Activated CD4-positive, alpha-beta T cell treated with anti-CD3 and anti-CD28 coated beads for 48 hours (primary cell): ENCODE results near the gene IGSF10.

Source experiments
- DNase-seq: peaks from one replicate; pipeline ENCODE4 v3.0.0-alpha.2; 2020

IGSF10 gene

DNA sequence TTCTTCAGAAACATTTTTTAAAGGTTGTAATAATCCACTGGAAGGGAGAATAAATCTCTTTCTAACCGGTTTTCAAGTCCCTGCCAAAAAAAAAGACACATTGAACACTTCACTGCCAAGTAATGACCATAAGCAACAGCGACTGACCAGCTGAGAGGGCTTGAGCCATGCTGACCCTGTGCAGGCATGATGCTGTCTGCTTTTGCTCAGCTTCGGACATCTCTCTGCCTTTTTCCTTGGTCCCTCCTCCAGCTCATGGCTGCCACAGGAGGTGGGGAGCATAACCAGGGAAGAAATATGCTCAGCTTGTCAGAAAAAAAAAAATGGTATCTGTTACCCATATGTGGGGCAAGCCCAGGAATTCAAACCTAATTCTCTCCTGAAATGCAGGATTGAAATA is 1.5 kb downstream of the IGSF10 start:
- DNase-seq = no peak

DNA sequence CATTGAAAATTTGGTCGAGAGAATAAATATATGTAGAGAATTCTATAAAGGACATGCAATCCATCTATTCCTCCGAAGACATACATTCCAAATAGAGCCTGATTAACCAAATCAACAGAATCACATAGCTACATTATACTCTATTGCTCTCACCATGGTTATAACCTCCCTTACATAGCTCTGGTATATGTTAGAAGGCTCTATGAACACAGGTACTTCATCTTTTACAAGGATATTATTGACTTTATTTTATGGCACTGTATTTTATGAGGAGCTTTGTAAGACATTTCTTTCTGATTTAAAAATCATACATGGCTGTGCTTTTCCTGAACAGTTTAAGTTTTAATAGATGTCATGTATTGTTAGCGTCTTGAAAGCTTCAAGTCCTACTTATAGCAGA is 4.8 kb downstream of the IGSF10 start:
- DNase-seq = no peak

DNA sequence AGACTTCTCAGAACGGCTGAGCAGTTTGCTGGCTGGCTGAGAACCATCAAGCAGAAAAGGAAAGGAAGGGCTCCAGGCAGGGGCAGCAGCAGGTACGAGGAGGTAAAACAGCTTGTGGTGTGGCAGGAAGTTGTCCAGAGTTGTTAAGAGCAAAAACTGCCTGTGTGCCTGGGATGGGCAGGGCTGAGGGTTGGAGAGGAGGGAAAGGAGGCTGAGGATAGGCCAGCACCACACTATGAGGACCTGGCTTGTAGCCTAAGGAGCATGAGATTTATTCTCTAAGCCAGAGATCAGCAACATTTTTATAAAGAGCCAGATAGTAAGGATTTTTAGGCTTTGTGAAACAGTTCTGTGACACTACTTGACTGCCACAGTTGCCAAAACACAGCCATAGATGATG is 8.0 kb downstream of the IGSF10 start:
- DNase-seq = no peak

DNA sequence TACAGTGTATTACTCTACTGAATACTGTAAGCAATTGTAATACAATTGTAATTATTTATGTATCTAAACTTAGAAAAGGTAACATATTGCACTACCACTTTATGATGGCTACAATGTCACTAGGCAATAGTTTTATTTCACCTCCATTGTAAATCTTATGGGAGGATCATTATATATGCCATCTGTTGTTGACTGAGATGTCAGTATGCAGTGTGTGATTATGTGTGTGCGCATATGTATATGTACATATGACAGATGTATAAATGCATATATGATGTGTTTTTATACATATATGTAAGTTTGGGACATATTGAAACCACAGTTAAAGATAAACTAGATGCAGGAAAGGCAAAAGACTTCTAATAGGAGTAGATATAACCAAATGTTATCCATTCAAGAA is 8.5 kb downstream of the IGSF10 start:
- DNase-seq = no peak

DNA sequence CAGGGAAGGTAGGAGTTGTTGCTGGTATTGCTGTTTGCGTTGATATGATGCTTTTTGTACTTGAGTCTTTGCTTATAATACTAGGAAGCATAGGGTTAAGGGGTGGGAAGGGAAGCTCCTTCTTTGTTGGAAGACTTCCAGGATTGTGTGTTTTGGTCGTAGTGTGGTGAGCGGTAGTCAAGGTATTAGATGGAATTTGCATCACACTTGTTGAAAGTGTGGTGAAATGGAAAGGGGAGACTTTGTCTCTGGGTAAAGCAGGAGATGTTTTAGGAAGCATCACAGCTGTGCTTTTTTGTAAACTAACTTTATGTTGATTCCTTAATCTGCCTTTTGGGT is 14.9 kb downstream of the IGSF10 start:
- DNase-seq = no peak

DNA sequence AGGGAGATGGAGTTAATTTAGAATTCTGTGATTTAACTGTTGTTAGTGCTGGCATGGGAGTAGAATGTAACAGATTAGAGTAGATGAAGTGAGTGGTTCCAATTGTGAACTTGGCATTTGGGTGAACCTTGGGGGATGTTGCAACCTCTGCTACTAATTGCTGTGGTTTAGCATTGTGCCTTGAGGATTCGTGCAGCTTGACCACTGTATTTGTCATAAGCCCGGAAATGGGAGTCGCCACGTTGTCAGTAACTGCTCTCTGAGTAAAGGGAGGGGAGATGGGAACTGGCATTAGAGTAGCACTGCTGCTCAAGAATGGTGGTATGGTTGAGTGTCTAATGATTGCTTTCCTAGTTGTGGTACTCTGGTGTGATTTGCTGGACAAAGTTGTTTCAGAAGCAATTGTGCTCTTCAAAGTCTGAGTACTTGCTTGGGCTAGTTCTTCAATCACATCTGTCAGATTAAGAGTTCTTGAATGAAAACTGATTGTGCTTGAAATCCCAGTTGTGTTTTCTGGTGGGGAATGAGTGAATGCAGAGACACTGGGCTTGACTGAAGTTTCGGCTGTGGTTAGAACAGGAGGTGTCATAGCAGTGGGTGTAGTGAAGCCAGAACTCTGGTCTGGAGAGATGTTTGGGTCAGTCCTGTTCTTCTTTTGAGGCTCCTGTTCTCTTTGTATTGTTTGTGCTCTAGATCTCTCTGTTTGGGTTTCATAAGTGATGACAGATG is 15.4 kb downstream of the IGSF10 start:
- DNase-seq = no peak

DNA sequence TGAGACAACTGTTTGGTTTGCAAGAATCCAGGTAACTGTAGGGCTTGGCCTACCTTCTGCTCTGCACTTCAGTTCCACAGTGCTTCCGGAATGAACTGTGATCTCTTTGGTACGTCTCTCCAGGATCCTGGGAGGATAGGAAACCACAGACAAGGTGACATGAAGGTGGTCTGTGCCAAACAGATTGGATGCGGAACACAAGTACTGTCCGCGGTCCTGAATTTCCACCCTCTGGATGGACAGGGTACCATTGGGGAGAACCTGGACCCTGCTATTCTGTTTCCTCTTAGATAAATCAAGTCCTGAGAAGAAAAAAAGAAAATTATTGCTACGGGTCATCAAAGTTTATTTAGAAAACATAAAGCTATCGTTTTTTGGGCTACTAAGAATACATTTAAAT is 17.3 kb downstream of the IGSF10 start:
- no peak for DNase-seq

DNA sequence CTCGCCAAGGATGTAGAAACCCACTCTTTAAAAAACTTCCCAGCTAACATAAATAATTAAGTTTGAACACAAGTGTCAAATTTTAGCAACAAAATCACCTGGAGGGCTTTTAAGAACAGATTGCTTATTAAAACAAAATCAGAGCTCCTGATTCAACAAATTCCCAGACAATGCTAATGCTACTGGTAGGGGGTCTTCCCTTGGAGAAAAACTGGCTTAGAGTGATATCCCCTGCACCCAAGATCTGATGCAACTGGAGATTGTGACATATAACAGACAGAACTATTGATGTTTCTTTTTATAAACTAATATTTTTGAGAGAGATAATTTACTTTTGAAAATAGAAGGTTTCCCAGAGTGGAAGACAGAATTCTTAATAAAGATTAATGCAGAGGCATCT is 19.9 kb downstream of the IGSF10 start:
- no peak for DNase-seq

DNA sequence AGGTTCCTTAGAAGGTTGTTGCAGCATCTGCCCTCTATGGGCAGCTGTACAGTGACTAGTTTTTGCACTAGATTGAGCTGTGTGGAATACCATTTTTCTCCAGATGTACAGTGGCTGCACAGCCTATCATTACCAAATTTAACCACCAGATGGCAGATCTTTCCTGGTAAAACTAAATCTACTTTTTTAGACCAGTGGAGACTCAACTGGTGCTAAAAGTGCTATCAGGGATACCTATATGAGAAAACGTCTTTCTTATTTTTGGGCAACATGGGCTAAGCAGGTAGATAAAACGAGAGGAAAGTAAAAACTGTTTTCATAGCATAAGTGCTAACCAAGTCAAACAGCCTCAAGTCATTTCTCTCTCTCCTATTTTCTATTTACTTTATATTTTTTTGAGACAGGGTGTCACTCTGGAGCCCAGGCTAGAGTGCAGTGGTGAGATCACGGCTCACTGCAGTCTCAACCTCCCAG is 21.2 kb downstream of the IGSF10 start:
- DNase-seq = no peak

DNA sequence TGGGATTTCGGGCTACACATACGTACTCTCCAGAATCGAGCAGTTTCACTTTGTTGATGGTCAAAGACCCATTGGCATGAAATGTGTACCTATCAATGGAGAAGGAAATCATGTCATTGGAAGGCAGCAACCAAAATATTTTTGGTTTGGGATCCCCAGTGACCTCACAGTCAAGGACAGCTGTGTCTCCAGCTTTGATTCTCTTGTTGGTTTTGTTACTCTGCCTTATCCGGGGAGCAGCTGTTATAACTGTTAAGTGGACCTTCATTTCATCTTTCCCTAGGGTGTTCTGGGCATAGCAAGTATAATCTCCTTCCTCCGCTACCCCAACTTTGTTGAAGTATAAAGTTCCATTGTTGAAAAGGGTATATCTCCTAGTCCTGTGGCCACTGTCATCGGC is 23.0 kb downstream of the IGSF10 start:
- no peak for DNase-seq

DNA sequence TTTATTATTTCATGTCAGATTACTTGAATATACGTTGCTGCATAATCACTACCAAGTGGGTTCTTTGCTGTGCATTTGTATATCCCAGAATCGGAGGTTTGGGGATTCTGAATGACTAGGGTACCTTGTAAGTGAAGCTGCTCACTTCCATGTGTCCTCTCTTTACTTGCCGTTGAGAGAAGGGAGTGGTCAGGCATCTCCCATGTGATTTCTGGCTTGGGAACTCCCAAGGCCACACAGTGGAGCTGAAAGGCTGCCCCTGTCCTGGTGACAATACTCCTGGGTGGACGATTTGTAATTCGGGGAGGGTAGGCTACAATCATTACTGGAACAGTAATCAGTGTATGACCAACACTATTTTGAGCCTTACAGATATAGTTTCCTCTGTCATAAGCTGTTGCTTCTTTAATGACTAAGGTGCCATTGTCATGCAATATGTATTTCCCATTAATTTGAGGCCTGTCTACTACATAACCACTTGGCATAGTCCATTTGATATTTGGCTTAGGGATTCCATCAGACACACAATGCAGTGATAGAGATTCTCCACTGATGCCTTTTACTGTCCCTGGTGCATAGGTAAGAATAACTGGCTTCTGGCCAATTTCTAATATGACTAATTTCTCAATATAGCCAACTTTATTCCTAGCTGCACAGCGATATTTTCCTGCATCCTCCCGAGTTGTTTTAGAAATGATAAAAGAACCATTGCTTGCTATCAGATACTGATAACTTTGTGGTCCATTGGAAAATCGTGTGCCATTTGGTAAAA is 24.0 kb downstream of the IGSF10 start:
- no peak for DNase-seq

DNA sequence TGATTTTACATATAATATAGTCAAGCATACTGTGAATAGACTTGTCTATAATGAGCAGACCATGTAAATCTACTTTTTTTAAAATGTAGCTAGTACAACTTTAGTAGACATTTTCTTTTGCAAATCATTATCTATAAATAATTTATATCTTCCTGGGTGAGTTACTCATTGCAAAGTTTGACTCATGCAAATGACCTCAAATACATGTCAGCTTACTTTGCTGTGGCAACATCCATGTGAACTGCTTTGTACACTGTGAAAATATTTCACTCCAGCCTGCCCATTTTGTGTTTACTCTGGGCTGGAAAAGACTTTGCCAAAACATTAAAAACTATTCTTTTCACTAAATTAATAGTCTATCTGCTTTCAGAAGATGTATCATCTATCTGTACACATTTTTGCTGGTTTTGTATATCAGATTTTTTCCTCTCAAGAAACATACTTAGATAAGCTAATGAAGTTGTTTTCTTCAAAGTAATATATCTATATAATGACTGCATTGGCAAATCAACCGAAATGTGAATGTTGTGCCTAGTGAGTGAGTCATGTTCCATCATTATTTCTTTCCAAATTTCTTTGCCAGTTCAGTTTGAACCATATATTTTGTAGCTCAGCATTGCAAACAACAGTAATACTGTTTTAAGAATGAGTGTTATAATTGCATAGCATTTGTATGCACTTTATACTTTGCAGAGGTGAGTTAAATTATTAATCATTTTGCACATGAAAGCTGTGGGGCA is 26.5 kb downstream of the IGSF10 start:
- DNase-seq = no peak

DNA sequence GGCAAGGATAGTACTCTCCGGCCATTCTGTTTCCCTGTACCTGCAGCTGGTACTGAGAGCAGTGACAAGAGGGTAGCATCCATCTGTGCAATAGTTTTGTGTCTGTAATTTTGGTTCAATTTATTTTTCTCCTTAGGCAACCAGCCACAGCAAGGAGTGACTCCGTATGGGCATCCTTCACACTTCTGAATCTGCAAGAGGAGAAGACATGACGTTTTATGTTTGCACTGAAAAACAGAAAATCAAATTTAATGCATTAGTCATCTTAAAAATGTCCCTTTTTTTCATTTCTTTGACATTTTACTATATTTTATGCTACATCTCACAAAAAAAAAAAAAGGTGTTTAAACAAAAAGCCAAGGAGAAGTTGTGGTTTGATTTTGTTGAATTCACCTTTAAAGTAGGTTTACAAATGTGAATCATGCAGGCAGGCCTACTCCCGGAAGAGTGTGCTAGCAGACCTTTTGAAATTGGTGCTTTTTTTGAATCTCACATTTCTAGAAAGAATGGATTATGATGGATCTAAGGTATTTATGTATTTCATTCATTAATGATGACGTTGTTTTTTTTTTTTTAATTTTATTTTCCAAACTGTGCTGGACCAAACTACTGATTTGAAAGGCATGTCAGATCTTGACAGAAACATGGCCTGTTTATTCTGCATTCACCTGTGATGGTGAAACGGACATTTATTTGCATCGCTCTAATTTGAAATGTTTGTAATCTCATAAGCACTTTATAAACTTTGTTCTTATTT is 28.1 kb downstream of the IGSF10 start:
- DNase-seq = no peak

DNA sequence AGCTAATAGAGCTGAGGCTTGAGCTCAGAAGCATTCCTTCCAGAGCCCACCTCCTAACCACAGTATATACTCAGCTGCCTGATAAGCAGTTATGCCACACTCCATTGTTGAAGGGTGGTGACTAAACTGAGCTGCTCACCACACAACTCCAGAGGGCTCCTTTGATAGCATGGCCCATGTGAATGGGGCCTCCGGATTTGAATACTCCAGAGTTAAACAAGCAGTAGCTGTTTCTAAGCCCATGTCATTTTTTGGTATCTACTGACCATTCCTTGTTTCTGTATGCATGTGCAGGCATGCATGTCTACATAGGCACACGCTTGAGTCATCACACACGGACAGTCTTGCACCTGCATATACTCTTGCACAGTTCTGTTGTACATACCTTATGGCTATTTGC is 28.9 kb downstream of the IGSF10 start:
- DNase-seq = no peak

DNA sequence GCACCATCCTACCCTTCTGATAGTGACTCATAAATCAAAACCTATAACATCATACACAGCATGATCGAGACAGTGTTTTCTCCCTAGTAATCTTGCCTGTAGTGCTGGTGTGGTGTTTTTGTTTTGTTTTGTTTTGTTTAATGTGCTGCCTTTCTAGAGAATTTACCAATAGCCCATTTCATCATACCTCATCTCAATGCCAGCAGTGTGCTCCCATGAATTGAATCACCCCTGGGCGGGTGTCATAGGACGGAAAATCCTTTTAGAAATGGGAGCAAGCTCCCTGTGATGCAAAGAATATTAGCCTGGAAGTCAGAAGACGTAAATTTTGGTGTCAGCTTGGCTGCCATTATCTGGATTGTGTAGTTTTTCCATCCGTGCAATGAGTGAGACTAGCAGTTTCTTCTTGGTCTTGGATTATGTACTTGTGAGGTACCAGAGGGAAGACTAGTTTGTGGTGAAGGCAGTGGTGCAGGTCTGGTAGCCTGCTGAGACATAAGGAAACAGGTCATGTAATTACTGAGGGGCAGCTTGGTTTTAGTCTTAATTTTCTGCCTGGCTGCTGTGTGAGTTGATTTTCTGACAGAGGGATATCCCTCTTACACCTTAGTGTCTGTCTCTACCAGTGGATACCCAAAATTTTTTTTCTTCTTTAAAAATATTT is 29.9 kb downstream of the IGSF10 start:
- no peak for DNase-seq

DNA sequence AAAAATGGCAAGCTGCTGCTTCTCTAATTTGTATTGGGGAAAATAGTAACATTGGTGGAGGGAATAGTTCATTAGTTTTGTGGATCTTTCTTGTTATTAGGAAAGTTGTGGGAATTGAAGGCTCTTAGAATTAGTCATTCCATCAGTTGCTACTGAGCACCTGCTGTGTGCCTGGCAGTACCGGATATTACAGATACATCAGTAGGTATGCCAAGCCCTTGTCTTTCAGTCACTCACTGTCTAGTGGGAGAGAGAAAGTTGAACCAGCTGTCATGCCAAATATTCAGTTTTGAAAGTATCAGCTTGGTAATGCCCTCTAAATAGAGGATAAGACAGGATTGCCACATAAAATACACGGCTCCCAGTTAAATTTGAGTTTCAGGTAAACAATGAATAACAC is 32.5 kb downstream of the IGSF10 start:
- no peak for DNase-seq

DNA sequence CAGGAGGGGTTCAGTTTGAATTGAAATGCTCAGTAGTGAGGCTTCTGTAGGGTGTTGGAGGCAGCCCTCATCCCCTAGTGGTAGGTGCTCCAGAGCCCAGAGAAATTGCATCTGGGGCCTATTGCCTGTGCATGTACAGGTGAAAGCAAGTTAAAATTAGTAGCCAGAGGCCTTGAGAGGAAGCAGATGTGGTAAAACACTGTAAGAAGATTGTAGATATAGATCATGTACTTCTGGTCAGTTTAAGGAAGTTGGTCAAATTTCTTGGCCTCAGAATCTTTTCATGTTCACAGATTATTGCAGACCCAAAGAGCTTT is 34.6 kb downstream of the IGSF10 start:
- DNase-seq = no peak

DNA sequence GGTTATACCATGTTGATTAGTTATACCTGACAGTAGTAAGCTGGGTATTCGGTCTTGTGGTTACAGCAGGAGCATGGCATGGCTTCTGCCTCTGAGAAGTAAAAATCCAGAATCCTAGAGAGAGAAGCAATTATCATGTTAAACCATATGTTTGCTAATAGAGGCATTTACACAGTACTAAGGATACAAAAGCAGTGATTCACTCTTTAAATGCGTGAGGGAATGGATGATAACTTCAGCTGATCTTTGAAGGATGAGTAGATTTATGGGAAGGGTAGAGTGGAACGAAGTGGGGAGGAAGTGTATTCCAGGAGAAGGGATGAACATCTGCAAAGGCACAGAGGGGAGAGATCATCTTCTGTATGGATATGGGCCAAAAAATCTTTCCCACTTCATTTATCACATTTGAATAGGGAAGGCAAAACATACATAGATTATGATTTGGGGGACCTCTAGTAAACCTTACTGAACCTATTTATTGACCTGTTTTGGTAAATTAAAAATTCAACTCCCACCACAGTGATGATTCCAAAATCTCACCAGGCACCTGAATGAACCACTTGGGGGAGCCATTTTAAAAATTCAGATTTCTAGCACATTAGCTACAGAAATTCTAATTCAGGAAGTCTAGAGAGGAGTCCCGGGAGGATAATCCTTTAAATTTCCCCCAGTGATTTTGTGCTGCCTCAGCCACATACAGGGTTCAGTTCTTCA is 35.1 kb downstream of the IGSF10 start:
- no peak for DNase-seq

DNA sequence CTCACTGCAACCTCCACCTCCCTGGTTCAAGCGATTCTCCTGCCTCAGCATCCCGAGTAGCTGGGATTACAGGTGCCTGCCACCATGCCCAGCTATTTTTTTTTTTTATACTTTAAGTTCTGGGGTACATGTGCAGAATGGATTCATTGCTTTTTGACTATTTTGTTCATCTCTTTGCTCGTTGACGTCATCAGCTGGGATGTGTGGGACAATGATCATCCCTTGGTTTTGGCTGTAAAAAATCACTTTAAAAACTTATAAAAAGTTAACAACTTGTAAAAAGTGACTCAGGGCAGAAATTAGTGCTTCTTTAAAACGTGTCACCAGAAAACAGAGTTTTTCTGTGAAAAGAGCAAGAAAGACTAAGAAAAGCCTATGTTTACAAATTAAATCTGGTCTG is 37.8 kb downstream of the IGSF10 start:
- DNase-seq = no peak

DNA sequence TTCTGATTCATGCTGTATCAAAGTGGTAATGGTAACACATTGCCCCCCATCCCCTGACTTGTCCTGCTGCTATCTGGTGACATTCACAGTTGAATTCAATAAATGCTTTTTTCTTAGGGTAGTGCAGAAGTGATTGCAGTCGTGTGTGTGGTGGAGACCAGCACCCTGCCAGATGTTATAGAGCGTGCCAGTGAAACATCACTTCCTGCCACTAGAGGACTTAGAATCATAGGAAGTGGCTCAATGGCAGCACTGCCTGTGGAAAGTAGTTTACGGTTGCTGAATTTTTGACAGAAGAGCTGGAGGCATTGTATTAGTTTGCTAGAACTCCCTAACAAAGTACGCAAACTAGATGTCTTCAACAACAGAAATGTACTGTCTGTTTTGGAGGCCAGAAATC is 38.9 kb downstream of the IGSF10 start:
- DNase-seq = no peak

DNA sequence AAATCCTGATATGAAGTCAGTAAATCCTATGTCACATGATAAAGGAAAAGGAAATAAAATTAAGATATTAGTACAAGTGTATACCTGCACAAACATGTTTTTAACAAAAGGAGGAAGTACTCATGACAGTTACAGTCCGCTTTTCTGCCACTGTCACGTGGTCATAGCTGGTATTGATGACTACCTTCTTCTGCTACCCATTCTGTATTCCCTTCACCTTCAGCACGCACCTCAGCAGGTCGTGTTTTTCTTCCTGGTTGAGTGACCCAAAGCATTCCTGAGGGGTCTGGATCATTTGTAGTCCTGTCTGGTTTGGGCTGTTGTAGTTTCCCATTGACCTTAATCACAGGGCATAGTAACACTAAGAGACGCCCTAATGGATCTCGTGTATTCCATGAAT is 41.1 kb downstream of the IGSF10 start:
- DNase-seq = no peak

DNA sequence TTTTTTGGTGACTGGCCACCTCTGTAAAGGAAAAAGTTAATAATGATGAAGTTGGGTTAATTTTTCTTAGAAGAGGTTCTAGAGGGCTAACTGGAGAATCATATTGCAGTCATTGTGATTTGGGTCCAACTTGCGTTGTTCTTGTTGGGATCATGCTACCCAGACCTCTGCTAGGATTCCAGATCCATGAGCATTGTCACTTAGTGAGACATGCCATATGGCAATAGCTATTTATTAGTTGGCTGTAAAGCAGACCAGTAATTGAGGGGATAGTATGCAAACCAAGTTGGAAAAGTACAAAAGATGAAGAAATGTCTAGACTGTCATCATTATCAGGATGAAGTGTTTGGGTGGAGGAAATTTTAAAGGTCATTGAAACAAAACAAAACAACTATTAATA is 45.6 kb downstream of the IGSF10 start:
- no peak for DNase-seq
